T-helper 1 cell treated with Interleukin-12 subunit alpha and Interleukin-12 subunit beta and Interleukin-4 antibody, amounts not matched to agents 30 μg/mL and 1 μg/mL, for 36 hours (primary cell): ENCODE results near the gene PTCRA.
A peak's percentile ranks its signal among the peaks of the same experiment; 100 is the strongest.
"Not testable (repeated sequence)": the region's sequence is repeated elsewhere in the genome, so short reads cannot be mapped to it uniquely, and the experiment has no call there.

ENCODE experiments used
- H3K27ac Mint-ChIP-seq: one replicate; pipeline ENCODE4 v1.8.0; 2021; ENCODE audit warnings: mild to moderate bottlenecking, mixed read lengths
- H3K27me3 Mint-ChIP-seq: one replicate; pipeline ENCODE4 v1.8.0; 2021; ENCODE audit warnings: low read depth, mixed read lengths
- H3K36me3 Mint-ChIP-seq: one replicate; pipeline ENCODE4 v1.8.0; 2021; ENCODE audit warnings: low read depth, mixed read lengths
- H3K4me1 Mint-ChIP-seq: one replicate; pipeline ENCODE4 v1.8.0; 2021; ENCODE audit warnings: low read depth, mixed read lengths
- H3K4me3 Mint-ChIP-seq: one replicate; pipeline ENCODE4 v1.8.0; 2021; ENCODE audit warnings: mild to moderate bottlenecking, moderate library complexity, mixed read lengths
- H3K9me3 Mint-ChIP-seq: one replicate; pipeline ENCODE4 v1.8.0; 2021; ENCODE audit warnings: mixed read lengths

Gene PTCRA

GRCh38 chr6:42925248-42925857, 9.5 kb downstream of the PTCRA start:
- Mint-ChIP-seq H3K4me1 (peaks cover 9% of the 10 kb centered on the region), H3K9me3 (no peaks in the 10 kb centered on the region), H3K27ac (no peak overlapping the region), H3K4me3 (no peak overlapping the region), H3K27me3 (peaks cover 4% of the 10 kb centered on the region), H3K36me3 (peaks cover 5% of the 10 kb centered on the region)

GRCh38 chr6:42928986-42929820, 13.3 kb downstream of the PTCRA start, which contains the start of gene CNPY3:
Gene CNPY3 (plus strand): TSS chr6:42929480. CDS start chr6:42929571, 91 bp downstream.
- no peaks in the 10 kb centered on the region for H3K9me3 Mint-ChIP-seq
- H3K4me3 Mint-ChIP-seq, result peak within 1 kb of the TSS; percentile 97
- peak within 1 kb of the TSS; percentile 98 for H3K27ac Mint-ChIP-seq
- peaks cover 29% of the 10 kb centered on the region for H3K36me3 Mint-ChIP-seq
- no peaks in the 10 kb centered on the region for H3K27me3 Mint-ChIP-seq
- peaks cover 31% of the 10 kb centered on the region for H3K4me1 Mint-ChIP-seq

GRCh38 chr6:42929821-42930360, 14.0 kb downstream of the PTCRA start:
- Mint-ChIP-seq H3K4me1 (peaks cover 31% of the 10 kb centered on the region), H3K9me3 (no peaks in the 10 kb centered on the region), H3K36me3 (peaks cover 29% of the 10 kb centered on the region), H3K27ac (peak overlapping the region; percentile 98), H3K27me3 (no peaks in the 10 kb centered on the region), H3K4me3 (peak overlapping the region; percentile 97)

- H3K27ac Mint-ChIP-seq, result no peak overlapping the region
- H3K9me3 Mint-ChIP-seq, result no peaks in the 10 kb centered on the region
- peak overlapping the region; percentile 2 for H3K4me3 Mint-ChIP-seq
Observed at GRCh38 chr6:42932412-42932811, 16.6 kb downstream of the PTCRA start.

GRCh38 chr6:42933205-42933604, 17.4 kb downstream of the PTCRA start:
- no peak overlapping the region for H3K4me3 Mint-ChIP-seq
- H3K27me3 Mint-ChIP-seq, result no peaks in the 10 kb centered on the region
- no peaks in the 10 kb centered on the region for H3K9me3 Mint-ChIP-seq
- H3K27ac Mint-ChIP-seq, result no peak overlapping the region
- H3K4me1 Mint-ChIP-seq, result peaks cover 31% of the 10 kb centered on the region
- peaks cover 44% of the 10 kb centered on the region for H3K36me3 Mint-ChIP-seq

More at GRCh38 chr6:42932412-42932811, 16.6 kb downstream of the PTCRA start:
- Mint-ChIP-seq H3K4me1 (peaks cover 31% of the 10 kb centered on the region), H3K27me3 (no peaks in the 10 kb centered on the region), H3K36me3 (peaks cover 41% of the 10 kb centered on the region)

- H3K4me1 Mint-ChIP-seq, result peaks cover 22% of the 10 kb centered on the region
- peaks cover 43% of the 10 kb centered on the region for H3K36me3 Mint-ChIP-seq
- no peaks in the 10 kb centered on the region for H3K27me3 Mint-ChIP-seq
- no peak overlapping the region for H3K27ac Mint-ChIP-seq
- H3K4me3 Mint-ChIP-seq, result no peak overlapping the region
- no peaks in the 10 kb centered on the region for H3K9me3 Mint-ChIP-seq
Observed at GRCh38 chr6:42935322-42935721, 19.5 kb downstream of the PTCRA start.

GRCh38 chr6:42936398-42936797, 20.5 kb downstream of the PTCRA start:
- H3K27ac Mint-ChIP-seq, result no peak overlapping the region
- H3K27me3 Mint-ChIP-seq, result no peaks in the 10 kb centered on the region
- H3K4me1 Mint-ChIP-seq, result peaks cover 18% of the 10 kb centered on the region
- peaks cover 42% of the 10 kb centered on the region for H3K36me3 Mint-ChIP-seq
- H3K4me3 Mint-ChIP-seq, result no peak overlapping the region
- H3K9me3 Mint-ChIP-seq, result no peaks in the 10 kb centered on the region

GRCh38 chr6:42937548-42938427, 21.9 kb downstream of the PTCRA start:
- peaks cover 7% of the 10 kb centered on the region for H3K4me1 Mint-ChIP-seq
- no peaks in the 10 kb centered on the region for H3K27me3 Mint-ChIP-seq
- no peak overlapping the region for H3K27ac Mint-ChIP-seq
- no peak overlapping the region for H3K4me3 Mint-ChIP-seq
- H3K9me3 Mint-ChIP-seq, result no peaks in the 10 kb centered on the region
- H3K36me3 Mint-ChIP-seq, result peaks cover 34% of the 10 kb centered on the region

- H3K4me1 Mint-ChIP-seq, result peaks cover 1% of the 10 kb centered on the region
- peaks cover 29% of the 10 kb centered on the region for H3K36me3 Mint-ChIP-seq
- no peaks in the 10 kb centered on the region for H3K27me3 Mint-ChIP-seq
- H3K27ac Mint-ChIP-seq, result no peak overlapping the region
- H3K9me3 Mint-ChIP-seq, result no peaks in the 10 kb centered on the region
- no peak overlapping the region for H3K4me3 Mint-ChIP-seq
Observed at GRCh38 chr6:42938428-42938796, 22.6 kb downstream of the PTCRA start.

- Mint-ChIP-seq H3K9me3 (no peaks in the 10 kb centered on the region), H3K4me1 (peaks cover 2% of the 10 kb centered on the region), H3K36me3 (peaks cover 27% of the 10 kb centered on the region), H3K27ac (no peak overlapping the region), H3K4me3 (no peak overlapping the region), H3K27me3 (no peaks in the 10 kb centered on the region)
Observed at GRCh38 chr6:42938987-42939809, 23.3 kb downstream of the PTCRA start.

- H3K4me1 Mint-ChIP-seq, result peaks cover 2% of the 10 kb centered on the region
- H3K27ac Mint-ChIP-seq, result no peak overlapping the region
- H3K27me3 Mint-ChIP-seq, result no peaks in the 10 kb centered on the region
- H3K9me3 Mint-ChIP-seq, result no peaks in the 10 kb centered on the region
- H3K4me3 Mint-ChIP-seq, result no peak overlapping the region
- H3K36me3 Mint-ChIP-seq, result peaks cover 29% of the 10 kb centered on the region
Observed at GRCh38 chr6:42939810-42940167, 23.9 kb downstream of the PTCRA start.

GRCh38 chr6:42940493-42941045, 24.7 kb downstream of the PTCRA start:
- H3K27me3 Mint-ChIP-seq, result no peaks in the 10 kb centered on the region
- no peak overlapping the region for H3K27ac Mint-ChIP-seq
- peaks cover 26% of the 10 kb centered on the region for H3K36me3 Mint-ChIP-seq
- no peak overlapping the region for H3K4me3 Mint-ChIP-seq
- peaks cover 2% of the 10 kb centered on the region for H3K4me1 Mint-ChIP-seq
- H3K9me3 Mint-ChIP-seq, result no peaks in the 10 kb centered on the region

- not testable (repeated sequence) for H3K9me3 Mint-ChIP-seq, H3K4me1 Mint-ChIP-seq, H3K4me3 Mint-ChIP-seq, H3K27ac Mint-ChIP-seq, H3K27me3 Mint-ChIP-seq
- H3K36me3 Mint-ChIP-seq, result peaks cover 19% of the 10 kb centered on the region
Observed at GRCh38 chr6:42941356-42941755, 25.5 kb downstream of the PTCRA start.
